ENCODE measurements around the gene NEK1.

DNA sequence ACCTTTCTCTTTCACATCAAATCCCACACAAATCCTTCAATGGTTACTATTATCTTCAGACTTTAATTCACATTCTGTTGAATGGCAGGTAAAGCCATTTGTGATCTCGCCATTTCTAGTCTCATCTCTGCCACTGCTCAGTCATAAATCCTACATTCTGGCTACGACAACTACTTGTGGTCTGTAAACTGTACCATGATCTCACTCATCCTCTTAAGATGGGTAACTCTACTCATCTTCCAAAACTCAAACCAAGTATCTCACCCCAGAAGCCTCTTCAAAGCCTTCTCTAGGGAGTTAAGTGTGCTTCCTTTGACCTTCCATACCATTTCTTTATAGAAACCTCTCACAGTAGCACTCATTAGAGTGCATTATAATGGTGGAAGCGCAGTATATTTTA lies 101.8 kb downstream of the NEK1 start:
- TF ChIP-seq, protein P1, sequence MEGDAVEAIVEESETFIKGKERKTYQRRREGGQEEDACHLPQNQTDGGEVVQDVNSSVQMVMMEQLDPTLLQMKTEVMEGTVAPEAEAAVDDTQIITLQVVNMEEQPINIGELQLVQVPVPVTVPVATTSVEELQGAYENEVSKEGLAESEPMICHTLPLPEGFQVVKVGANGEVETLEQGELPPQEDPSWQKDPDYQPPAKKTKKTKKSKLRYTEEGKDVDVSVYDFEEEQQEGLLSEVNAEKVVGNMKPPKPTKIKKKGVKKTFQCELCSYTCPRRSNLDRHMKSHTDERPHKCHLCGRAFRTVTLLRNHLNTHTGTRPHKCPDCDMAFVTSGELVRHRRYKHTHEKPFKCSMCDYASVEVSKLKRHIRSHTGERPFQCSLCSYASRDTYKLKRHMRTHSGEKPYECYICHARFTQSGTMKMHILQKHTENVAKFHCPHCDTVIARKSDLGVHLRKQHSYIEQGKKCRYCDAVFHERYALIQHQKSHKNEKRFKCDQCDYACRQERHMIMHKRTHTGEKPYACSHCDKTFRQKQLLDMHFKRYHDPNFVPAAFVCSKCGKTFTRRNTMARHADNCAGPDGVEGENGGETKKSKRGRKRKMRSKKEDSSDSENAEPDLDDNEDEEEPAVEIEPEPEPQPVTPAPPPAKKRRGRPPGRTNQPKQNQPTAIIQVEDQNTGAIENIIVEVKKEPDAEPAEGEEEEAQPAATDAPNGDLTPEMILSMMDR (IDR thresholded peaks at IDR 0.05) = no peak
- no peak for TF ChIP-seq EZH2 (IDR thresholded peaks at IDR 0.05; ENCODE audit: borderline replicate concordance, insufficient read depth, low read depth, low read length, poor library complexity, severe bottlenecking)

All from B cell (primary cell).